ENCODE data around the gene SH3TC1. TPM values are rescaled to one million over a fixed set of nuclear protein-coding genes. Genes with fewer than 3 reads are reported as not detected.

SH3TC1 gene
- polyA plus RNA-seq, 1 donor (not counting 4 experiments of a cell fraction or from before 2014, with no cell fraction given), result 12.3 TPM

- Histone ChIP-seq H3K4me1 (ENCODE audit: control insufficient read depth, extremely low read depth, insufficient read depth, low read length) (peaks cover 17% of the 10 kb centered on the region), H3K79me2 (ENCODE audit: control insufficient read depth, insufficient read depth, low read length) (peaks cover 22% of the 10 kb centered on the region), H3K4me2 (ENCODE audit: control insufficient read depth, extremely low read depth, insufficient read depth, low read depth, low read length) (no peak overlapping the region), H3K9ac (ENCODE audit: control insufficient read depth, extremely low read depth, insufficient read depth, low read length) (no peak overlapping the region), H3K4me3 (ENCODE audit: control insufficient read depth in 2 of 3, extremely low read depth in 1 of 3, insufficient read depth in 2 of 3, low read depth in 1 of 3, low read length in 3 of 3) (no peak overlapping the region), H3K36me3 (ENCODE audit: control insufficient read depth in 2 of 2, extremely low read depth in 1 of 2, insufficient read depth in 2 of 2, low read length in 2 of 2) (peaks cover 30 to 31% of the 10 kb centered on the region in 2 experiments), H4K20me1 (ENCODE audit: control insufficient read depth, extremely low read depth, insufficient read depth, low read length) (no peaks in the 10 kb centered on the region), H3K9me3 (ENCODE audit: control insufficient read depth, low read depth, low read length) (no peaks in the 10 kb centered on the region), H3K27me3 (ENCODE audit: control insufficient read depth, extremely low read depth, insufficient read depth, low read length) (no peaks in the 10 kb centered on the region), H3K9me1 (ENCODE audit: control insufficient read depth, extremely low read depth, insufficient read depth, low read length) (no peaks in the 10 kb centered on the region), H2AFZ (ENCODE audit: control insufficient read depth, low read length) (no peak overlapping the region), H3K27ac (ENCODE audit: control insufficient read depth, insufficient read depth, low read length) (no peak overlapping the region)
- TF ChIP-seq EZH2 (IDR thresholded peaks at IDR 0.05; ENCODE audit: low read length), result no peak
- TF ChIP-seq CTCF (optimal IDR thresholded peaks at IDR 0.05 in 1 of 3, IDR thresholded peaks at IDR 0.05 in 1 of 3, conservative IDR thresholded peaks at IDR 0.05 in 1 of 3; ENCODE audit: extremely low read depth in 1 of 3, insufficient read depth in 2 of 3, low read length in 3 of 3), result no peak
- dilution Hi-C loops (cut with MboI; ENCODE audit: extremely low pct_ligation_motif_present, low sequenced_read_pairs), result no loop called here
- FAIRE-seq (no peak), DNase-seq (ENCODE audit: low read depth, low spot score) (no peak)
These were observed 9.5 kb downstream of the SH3TC1 start for GRCh38 chr4:8208565-8208964.

DNA sequence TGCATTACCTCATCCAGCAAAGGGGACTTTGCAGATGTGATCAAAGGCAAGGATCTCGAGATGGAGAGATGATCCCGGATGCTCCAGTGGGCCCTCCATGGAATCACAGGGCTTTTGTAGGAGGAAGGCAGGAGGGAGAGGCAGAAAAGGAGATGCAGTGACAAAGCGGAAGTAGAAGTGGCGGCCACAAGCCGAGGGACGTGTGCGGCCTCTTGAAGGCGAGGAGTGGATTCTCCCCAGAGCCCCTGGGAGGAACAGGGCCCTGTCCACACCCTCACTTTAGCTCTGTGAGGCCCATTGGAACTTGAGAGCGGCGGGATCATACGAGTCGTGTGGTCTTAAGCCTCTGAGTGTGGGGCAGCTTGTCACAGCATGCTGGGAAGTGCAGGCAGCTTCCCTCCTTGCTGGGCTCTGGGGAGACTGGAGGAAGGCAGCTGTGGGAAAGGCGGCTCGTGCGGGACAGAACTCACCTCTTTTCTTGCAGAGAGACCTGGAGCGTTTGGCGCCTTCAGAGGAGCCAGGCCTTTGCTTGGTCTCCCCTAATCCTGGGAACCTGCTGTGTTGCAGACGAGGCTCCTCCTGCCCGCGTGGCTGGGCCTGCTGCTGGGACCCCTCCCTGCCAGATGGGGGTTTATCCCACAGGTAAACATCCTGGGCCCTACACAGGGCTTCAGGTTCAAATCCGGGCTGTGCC is 10.2 kb downstream of the SH3TC1 start:
- peaks cover 29 to 33% of the 10 kb centered on the region in 2 experiments for H3K36me3 ChIP-seq (ENCODE audit: control insufficient read depth in 2 of 2, extremely low read depth in 1 of 2, insufficient read depth in 2 of 2, low read length in 2 of 2)
- no peak overlapping the region for H2AFZ ChIP-seq (ENCODE audit: control insufficient read depth, low read length)
- no peaks in the 10 kb centered on the region for H3K9me1 ChIP-seq (ENCODE audit: control insufficient read depth, extremely low read depth, insufficient read depth, low read length)
- H3K27ac ChIP-seq (ENCODE audit: control insufficient read depth, insufficient read depth, low read length), result no peak overlapping the region
- dilution Hi-C loops (cut with MboI; ENCODE audit: extremely low pct_ligation_motif_present, low sequenced_read_pairs), result no loop called here
- H3K9ac ChIP-seq (ENCODE audit: control insufficient read depth, extremely low read depth, insufficient read depth, low read length), result no peak overlapping the region
- H3K4me2 ChIP-seq (ENCODE audit: control insufficient read depth, extremely low read depth, insufficient read depth, low read depth, low read length), result no peak overlapping the region
- no peaks in the 10 kb centered on the region for H3K9me3 ChIP-seq (ENCODE audit: control insufficient read depth, low read depth, low read length)
- peaks cover 17% of the 10 kb centered on the region for H3K4me1 ChIP-seq (ENCODE audit: control insufficient read depth, extremely low read depth, insufficient read depth, low read length)
- FAIRE-seq, result no peak
- DNase-seq (ENCODE audit: low read depth, low spot score), result no peak
- peaks cover 15% of the 10 kb centered on the region for H3K79me2 ChIP-seq (ENCODE audit: control insufficient read depth, insufficient read depth, low read length)
- TF ChIP-seq CTCF (optimal IDR thresholded peaks at IDR 0.05 in 1 of 3, IDR thresholded peaks at IDR 0.05 in 1 of 3, conservative IDR thresholded peaks at IDR 0.05 in 1 of 3; ENCODE audit: extremely low read depth in 1 of 3, insufficient read depth in 2 of 3, low read length in 3 of 3), result no peak
- no peak for TF ChIP-seq EZH2 (IDR thresholded peaks at IDR 0.05; ENCODE audit: low read length)
- no peak overlapping the region for H3K4me3 ChIP-seq (ENCODE audit: control insufficient read depth in 2 of 3, extremely low read depth in 1 of 3, insufficient read depth in 2 of 3, low read depth in 1 of 3, low read length in 3 of 3)
- H3K27me3 ChIP-seq (ENCODE audit: control insufficient read depth, extremely low read depth, insufficient read depth, low read length), result no peaks in the 10 kb centered on the region
- no peaks in the 10 kb centered on the region for H4K20me1 ChIP-seq (ENCODE audit: control insufficient read depth, extremely low read depth, insufficient read depth, low read length)

All from keratinocyte (primary cell).